OCI-LY1 (cell line): Measurements from ENCODE around the gene FNDC11.

ENCODE experiments used
- H2AFZ ChIP-seq: fragments of 200-600 bp; sonication (generic), shearing (Covaris generic); 2 replicates; pipeline ENCODE4 v1.6.0; 2014; ENCODE audit warnings: antibody characterized with exemption, mild to moderate bottlenecking, low read length
- H3F3A ChIP-seq: fragments of 200-600 bp; sonication (generic), shearing (Covaris generic); 2 replicates; pipeline ENCODE4 v1.6.0; 2014; ENCODE audit warnings: mild to moderate bottlenecking, antibody characterized with exemption, low read length, moderate library complexity; ENCODE audit not compliant: insufficient read depth
- H3K27ac ChIP-seq: fragments of 200-600 bp; sonication (generic); 2 replicates; pipeline ENCODE4 v1.5.1; 2014; ENCODE audit warnings: low read length, mixed run types, mild to moderate bottlenecking, low read depth; ENCODE audit not compliant: poor library complexity, severe bottlenecking
- H3K27me3 ChIP-seq: fragments of 200-600 bp; sonication (generic); 2 replicates; pipeline ENCODE4 v1.6.0; 2014; ENCODE audit warnings: antibody characterized with exemption, mild to moderate bottlenecking, low read length, moderate library complexity; ENCODE audit not compliant: insufficient read depth
- H3K36me3 ChIP-seq: fragments of 200-600 bp; sonication (generic); 2 replicates; pipeline ENCODE4 v1.6.1; 2014; ENCODE audit warnings: mild to moderate bottlenecking, antibody characterized with exemption, low read length, moderate library complexity, mixed read lengths; ENCODE audit not compliant: insufficient read depth
- H3K4me1 ChIP-seq: fragments of 200-600 bp; sonication (generic); 2 replicates; pipeline ENCODE4 v1.5.1; 2014; ENCODE audit warnings: mild to moderate bottlenecking, low read length, moderate library complexity; ENCODE audit not compliant: insufficient read depth, severe bottlenecking
- H3K4me2 ChIP-seq: fragments of 200-600 bp; sonication (generic), shearing (Covaris generic); 2 replicates; pipeline ENCODE4 v1.6.1; 2014; ENCODE audit warnings: low read length
- H3K4me3 ChIP-seq: fragments of 200-600 bp; sonication (generic); 2 replicates; pipeline ENCODE4 v1.5.1; 2014; ENCODE audit warnings: low read length, low read depth, mild to moderate bottlenecking, mixed read lengths; ENCODE audit not compliant: poor library complexity, severe bottlenecking
- H3K79me2 ChIP-seq: fragments of 200-600 bp; shearing (Covaris generic); 2 replicates; pipeline ENCODE4 v1.6.1; 2016; ENCODE audit warnings: mixed run types, low read length, mixed read lengths; ENCODE audit not compliant: insufficient read depth
- H3K9ac ChIP-seq: fragments of 200-600 bp; sonication (generic), shearing (Covaris generic); 2 replicates; pipeline ENCODE4 v1.6.1; 2014; ENCODE audit warnings: mild to moderate bottlenecking, low read length, mixed read lengths
- H3K9me2 ChIP-seq: fragments of 200-600 bp; sonication (generic), shearing (Covaris generic); 2 replicates; pipeline ENCODE4 v1.6.1; 2014; ENCODE audit warnings: low read depth, mild to moderate bottlenecking, low read length, mixed read lengths
- H3K9me3 ChIP-seq: fragments of 200-600 bp; shearing (Covaris generic); 2 replicates; pipeline ENCODE4 v1.6.1; 2014; ENCODE audit warnings: low read length, mixed read lengths
- H4K20me1 ChIP-seq: fragments of 200-600 bp; sonication (generic), shearing (Covaris generic); 2 replicates; pipeline ENCODE4 v1.6.0; 2016; ENCODE audit warnings: mild to moderate bottlenecking, low read length; ENCODE audit not compliant: insufficient read depth
- CTCF ChIP-seq: fragments of 200-600 bp; sonication (generic), shearing (Covaris generic); IDR thresholded peaks from 2 replicates; pipeline ENCODE4 v1.5.1; 2017; ENCODE audit warnings: mild to moderate bottlenecking, antibody characterized with exemption, low read length, moderate library complexity, mixed read lengths
- EZH2 ChIP-seq: fragments of 200-600 bp; sonication (generic), shearing (Covaris generic); IDR thresholded peaks from 2 replicates; pipeline ENCODE4 v1.8.0; 2017; ENCODE audit warnings: borderline replicate concordance, mixed run types, mild to moderate bottlenecking, antibody characterized with exemption, low read length, moderate library complexity, mixed read lengths

The FNDC11 gene

GRCh38 chr20:63544958-63545516 lies 8.9 kb upstream of the FNDC11 start:
- TF ChIP-seq EZH2 (no peak), CTCF (no peak)
- no peak overlapping the region for H3K27ac ChIP-seq
- no peaks in the 10 kb centered on the region for H4K20me1 ChIP-seq
- no peaks in the 10 kb centered on the region for H3K9me3 ChIP-seq
- no peak overlapping the region for H3K9ac ChIP-seq
- H2AFZ ChIP-seq: no peak overlapping the region
- H3K4me2 ChIP-seq: no peak overlapping the region
- H3F3A ChIP-seq: no peaks in the 10 kb centered on the region
- H3K36me3 ChIP-seq: no peaks in the 10 kb centered on the region
- no peaks in the 10 kb centered on the region for H3K9me2 ChIP-seq
- no peaks in the 10 kb centered on the region for H3K4me1 ChIP-seq
- H3K27me3 ChIP-seq: peaks cover 5% of the 10 kb centered on the region; the same call in 1 of the 2 replicates
- no peaks in the 10 kb centered on the region for H3K79me2 ChIP-seq
- no peak overlapping the region for H3K4me3 ChIP-seq

- Histone ChIP-seq H3K9me3 (no peaks in the 10 kb centered on the region), H3K9me2 (no peaks in the 10 kb centered on the region), H3K4me2 (no peak overlapping the region), H3K4me1 (no peaks in the 10 kb centered on the region), H3F3A (no peaks in the 10 kb centered on the region), H3K36me3 (no peaks in the 10 kb centered on the region), H3K27me3 (peaks cover 6% of the 10 kb centered on the region; the same call in 1 of the 2 replicates), H3K4me3 (no peak overlapping the region), H3K79me2 (no peaks in the 10 kb centered on the region), H4K20me1 (no peaks in the 10 kb centered on the region), H3K9ac (no peak overlapping the region), H2AFZ (no peak overlapping the region), H3K27ac (no peak overlapping the region)
- TF ChIP-seq EZH2 (no peak), CTCF (no peak)
These were observed 8.1 kb upstream of the FNDC11 start for GRCh38 chr20:63545814-63546213.

- H3K9me3 ChIP-seq: no peaks in the 10 kb centered on the region
- no peaks in the 10 kb centered on the region for H3K79me2 ChIP-seq
- H3F3A ChIP-seq: no peaks in the 10 kb centered on the region
- no peak overlapping the region for H3K4me3 ChIP-seq
- H3K4me2 ChIP-seq: no peak overlapping the region
- no peak overlapping the region for H3K9ac ChIP-seq
- no peak overlapping the region for H3K27ac ChIP-seq
- H3K36me3 ChIP-seq: no peaks in the 10 kb centered on the region
- H3K9me2 ChIP-seq: no peaks in the 10 kb centered on the region
- no peak overlapping the region for H2AFZ ChIP-seq
- peaks cover 8% of the 10 kb centered on the region; the same call in 1 of the 2 replicates for H3K27me3 ChIP-seq
- H3K4me1 ChIP-seq: no peaks in the 10 kb centered on the region
- TF ChIP-seq CTCF (no peak), EZH2 (no peak)
- no peaks in the 10 kb centered on the region for H4K20me1 ChIP-seq
These were observed 7.6 kb upstream of the FNDC11 start for GRCh38 chr20:63546256-63546955.
